HG02885 (cell line): ENCODE measurements around the gene ITK.
A peak's percentile ranks its signal among the peaks of the same experiment; 100 is the strongest.

Source experiments
- ATAC-seq: cut with Tn5 transposase; IDR thresholded peaks from one replicate; pipeline ENCODE4 v1.9.1; 2021; ENCODE audit warnings: mild to moderate bottlenecking; ENCODE audit not compliant: unreplicated experiment, poor library complexity

ITK gene

DNA sequence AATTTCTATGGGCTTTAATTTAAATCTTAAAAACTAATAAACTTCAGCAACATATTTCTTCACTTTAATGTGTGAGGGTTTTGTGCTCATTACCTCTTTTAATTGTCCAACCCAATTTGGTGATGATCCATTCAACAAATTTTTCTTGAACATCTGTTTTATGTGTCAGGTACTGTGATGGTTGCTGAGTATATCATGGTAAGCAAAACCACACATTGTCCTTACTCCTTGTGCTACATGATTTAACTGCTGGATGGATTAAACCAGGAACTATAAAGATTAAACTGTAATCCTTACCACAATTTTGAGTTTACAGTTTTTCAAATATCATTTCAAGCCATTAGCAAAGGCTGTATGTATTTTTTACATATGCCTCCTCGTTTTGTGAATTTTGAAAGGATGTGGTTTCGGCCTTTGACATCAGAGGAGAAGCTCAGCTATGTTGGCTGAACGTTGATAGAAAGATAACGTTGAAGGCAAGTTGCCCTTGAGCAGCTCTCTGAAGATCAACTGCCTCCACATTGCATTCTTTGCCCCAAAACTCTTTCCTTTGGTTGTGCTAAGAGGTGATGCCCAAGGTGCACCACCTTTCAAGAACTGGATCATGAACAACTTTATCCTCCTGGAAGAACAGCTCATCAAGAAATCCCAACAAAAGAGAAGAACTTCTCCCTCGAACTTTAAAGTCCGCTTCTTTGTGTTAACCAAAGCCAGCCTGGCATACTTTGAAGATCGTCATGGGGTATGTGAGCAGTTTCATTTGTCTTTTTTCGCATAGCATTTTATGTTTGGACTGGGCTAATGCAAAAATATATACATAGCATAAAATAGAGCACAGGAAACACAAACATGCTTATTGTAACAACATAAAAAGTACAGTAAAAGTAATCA is at the start of gene ITK:
ITK (plus strand) TSS at position 467 of the 891 bp plus-strand sequence; CDS start at position 605, 138 bp downstream.
- ATAC-seq = no peak

DNA sequence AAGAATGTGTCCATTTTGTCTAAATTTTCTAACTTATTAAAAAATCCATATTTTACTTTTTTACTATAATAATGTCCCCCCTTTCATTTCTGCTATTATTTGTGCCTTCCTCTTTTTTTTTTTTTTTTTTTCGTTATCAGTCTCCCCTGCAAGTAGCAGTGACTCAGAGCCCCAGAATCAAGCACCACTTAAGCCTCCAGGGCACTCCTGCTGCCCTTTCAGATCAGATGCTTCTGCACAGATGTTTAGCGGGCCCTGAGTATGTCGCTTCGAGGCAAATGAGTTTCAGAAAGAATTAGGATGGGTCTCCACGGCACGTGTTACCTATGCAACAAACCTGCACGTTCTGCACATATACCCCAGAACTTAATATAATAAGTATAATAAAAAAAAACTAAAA is 49.7 kb upstream of the ITK start:
- peak; percentile 40 for ATAC-seq

DNA sequence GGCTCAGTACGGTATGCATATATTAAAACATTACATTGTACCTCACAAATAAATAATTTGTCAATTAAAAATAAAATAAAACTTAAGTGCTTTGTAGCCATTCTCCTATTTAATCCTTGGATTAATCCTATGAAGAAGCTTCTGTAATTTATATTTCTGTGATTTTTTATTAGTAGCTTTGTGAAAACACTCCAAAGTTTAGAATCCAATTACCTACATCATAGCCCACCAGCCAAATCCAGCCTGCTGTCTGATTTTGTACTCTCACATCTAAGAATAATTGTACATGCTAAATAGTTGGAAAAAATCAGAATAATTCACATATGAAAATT is 48.4 kb upstream of the ITK start:
- no peak for ATAC-seq

DNA sequence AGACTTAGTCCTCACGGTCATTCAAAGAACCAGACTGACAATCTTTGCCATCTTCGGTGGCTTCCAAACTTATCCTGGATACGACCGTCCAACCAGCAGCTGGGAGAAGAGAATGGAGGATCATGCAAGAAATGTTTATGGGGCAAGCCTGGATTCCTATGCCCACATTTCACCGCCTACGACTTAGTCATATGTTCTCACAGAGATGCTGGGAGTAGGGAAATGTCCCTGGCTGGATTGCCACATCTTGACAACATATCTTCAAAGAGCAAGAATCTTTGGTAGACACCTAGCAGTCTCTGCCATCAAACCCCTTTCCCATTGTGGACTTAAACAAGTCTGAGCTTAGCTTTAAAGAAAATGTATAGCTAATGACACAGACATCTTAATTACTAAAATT is 42.9 kb upstream of the ITK start:
- ATAC-seq = no peak

DNA sequence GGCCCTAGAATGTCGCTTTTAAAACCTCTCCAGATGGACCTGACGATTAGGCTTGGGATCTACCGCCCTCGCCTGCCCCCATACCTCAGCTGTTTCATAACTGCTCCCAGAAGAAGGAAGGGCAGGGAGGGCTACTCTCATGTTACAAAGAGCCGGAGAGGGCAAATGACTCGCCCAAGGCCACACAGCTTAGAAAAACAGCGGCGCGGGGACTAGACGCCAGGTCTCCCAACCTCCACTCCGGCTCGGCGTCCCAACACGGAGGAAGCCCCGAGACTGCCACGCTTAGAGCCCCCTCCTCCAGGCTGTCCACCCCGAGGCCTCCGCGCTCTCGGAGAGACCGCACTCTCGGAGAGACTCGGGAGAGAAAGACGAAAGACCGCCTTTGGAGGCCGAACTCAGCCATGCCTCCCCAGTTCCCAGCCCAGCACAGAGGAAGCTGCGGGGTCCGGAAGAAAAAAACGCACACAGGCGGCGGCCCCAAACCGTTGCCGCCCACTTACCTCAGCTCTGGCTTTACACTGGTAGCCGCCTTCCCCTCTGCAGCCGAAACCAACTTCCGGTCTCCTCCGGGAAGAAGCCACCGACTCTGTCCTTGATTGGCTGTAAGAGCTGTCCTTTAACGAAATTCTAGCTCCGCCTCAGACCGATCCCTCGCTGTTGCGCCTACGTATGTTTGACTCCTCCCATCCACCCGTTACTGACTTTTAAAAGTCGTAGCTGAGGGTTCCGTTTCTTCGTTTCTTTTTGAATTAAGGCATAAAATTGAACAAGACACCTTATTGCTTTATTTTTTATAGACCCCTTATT is 38.1 kb upstream of the ITK start, which contains the start of gene MED7:
MED7 (minus strand) TSS at position 549 of the 810 bp plus-strand sequence. CDS start 3,434 bp downstream, outside the sequence.
- ATAC-seq = peak; percentile 100

DNA sequence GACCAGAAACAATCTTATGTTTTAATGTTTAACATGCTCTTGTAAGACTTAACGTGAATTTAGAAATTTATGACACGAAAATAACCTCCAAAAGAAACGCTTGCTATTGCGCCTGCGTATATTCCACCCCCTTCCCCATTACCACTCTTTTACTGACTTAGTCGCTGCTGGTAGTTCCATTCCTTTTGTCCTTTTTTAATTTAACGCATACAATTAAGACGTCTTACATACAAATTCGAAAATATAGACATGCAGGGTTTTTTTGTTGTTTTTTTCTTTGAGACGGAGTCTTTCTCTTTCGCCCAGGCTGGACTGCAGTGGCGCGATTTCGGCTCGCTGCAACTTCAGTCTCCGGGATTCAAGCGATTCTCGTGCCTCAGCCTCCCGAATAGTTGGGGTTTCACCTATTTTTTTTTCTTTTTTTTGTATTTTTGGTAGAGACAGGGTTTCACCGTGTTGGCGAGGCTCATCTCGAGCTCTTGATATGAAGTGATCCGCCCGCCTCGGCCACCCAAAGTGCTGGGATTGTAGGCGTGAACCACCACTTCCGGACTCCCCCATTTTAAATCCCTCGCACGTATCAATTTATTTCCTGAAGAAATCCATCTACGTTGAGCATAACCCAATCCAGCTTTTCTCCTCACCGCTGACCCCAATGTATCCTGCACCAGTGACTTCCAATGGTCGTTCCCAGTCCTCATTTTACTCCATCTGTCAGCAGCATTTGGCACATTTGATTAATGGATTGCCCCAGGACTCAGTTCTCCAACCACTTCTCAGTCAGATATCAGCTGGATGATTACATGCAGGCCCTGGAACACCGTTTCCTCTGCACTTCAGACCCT is 37.3 kb upstream of the ITK start:
- peak; percentile 35 for ATAC-seq

DNA sequence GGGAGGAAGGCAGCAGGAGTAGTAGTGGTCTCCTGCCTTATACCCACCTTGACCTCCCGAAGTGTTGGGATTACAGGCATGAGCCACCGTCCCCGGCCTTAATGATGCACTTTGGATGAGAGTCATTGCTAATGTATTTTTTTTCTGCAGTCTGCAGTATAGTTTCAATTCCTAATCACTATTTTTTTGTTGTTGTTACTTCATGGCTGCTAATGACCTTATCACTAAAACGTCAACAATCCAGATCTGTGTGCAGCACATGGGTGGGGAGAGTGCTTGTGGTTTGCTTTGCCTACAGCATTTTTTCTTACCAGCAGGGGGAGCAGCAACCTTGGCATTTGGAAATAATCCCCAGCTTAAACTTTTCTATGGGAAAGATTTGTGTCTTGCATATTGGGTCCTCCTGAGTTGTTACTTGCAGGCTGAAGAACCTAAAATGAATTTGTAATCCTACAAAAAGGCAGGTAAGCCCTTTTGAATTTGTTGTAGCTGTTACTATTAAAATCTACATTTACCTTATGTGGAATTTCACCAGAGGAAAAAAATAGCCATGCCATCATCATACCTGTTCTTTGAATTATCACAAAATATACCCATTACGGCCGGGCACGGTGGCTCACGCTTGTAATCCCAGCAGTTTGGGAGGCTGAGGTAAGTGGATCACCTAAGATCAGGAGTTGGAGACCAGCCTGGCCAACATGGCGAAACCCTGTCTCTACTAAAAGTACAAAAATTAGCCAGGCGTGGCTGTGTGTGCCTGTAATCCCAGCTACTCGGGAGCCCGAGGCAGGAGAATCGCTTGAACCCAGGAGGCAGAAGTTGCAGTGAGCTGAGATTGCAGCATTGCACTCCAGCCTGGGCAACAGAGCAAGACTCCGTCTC is 31.7 kb upstream of the ITK start:
- ATAC-seq = peak; percentile 65

DNA sequence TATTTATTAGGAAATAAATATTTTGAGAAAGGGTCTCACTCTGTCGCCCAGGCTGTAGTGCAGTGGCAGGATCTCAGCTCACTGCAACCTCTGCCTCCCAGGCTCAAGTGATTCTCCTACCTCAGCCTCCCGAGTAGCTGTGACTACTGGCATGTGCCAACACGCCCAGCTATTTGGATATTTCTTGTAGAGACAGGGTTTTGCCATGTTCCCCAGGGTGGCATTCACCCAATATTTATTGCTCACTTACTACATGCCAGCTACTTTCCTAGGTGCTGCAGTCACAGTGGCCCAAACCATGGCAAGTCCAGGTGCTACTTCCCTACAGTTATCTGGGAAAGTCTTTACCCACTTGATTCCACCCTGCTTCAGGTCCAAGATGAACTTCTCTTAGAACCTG is 29.6 kb upstream of the ITK start:
- ATAC-seq = no peak

DNA sequence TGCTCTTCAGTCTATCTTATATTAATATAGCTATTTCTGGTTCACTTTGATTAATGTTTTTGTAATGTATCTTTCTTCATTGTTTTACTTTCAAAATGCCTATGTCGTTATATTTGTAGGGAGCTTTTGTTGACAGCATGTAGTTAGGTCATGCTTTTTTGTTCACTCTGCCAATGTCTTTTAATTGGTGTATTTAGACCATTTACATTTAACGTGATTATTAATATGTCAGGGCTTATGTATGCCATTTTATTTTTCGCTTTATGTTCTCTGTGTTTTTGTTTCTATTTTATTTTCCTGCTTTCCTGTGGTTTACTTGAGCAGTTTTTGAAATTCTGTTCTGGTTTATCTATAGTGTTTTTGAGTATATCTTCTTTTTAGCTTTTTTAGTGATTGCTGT is 25.3 kb upstream of the ITK start:
- ATAC-seq = no peak

DNA sequence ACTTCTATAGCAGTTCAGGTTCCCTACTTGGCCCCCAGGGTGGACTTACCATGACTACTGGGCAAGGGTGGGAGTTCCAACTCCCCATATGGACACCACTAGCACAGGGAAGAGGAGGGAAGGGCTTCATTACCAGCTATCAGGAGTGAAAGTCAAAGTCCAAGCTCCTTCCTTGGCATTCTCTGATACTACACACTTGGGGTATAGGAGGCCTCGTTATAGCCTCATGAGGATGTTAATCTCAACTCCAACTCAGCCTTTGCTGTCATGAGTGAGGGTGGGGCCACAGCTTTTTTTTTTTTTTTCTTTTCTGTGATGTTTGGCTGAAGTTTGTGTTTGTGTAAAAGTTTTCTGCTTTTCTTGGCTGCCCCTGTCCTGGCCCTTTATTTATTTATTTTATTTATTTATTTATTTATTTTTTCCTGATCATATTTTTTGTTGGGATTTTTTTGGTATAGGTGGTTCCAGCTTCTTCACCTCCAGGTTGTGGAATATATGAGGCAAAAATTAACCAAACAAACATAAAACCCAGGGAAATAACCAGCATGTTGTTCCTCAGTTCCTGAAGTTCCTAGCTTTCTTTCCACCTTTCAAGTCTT is 23.2 kb upstream of the ITK start:
- ATAC-seq = no peak

DNA sequence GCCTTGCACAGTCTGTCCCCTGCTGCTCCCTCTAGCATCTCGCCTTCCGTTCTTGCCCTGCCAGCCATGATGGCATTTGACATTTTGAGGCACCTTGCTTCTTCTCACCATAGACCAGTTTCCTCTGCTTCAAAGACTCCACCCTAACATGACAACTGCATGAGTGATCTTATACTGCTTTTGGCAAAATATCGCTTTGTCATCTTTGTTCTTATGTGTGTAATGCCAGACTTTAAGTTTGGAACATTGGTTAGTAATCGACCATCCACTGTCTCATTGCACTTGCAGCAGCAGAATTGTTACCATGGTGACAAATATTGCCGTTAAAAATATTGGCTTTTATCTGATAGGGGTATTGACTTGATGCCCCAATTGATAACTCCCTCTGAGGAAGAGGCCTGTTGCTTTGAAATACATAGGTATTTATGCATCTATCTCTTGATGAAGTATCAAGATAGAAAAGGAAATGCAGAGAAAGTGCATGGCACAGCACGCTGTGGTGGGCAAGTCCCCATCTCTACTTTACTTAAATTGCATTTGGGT is 21.4 kb upstream of the ITK start:
- no peak for ATAC-seq

DNA sequence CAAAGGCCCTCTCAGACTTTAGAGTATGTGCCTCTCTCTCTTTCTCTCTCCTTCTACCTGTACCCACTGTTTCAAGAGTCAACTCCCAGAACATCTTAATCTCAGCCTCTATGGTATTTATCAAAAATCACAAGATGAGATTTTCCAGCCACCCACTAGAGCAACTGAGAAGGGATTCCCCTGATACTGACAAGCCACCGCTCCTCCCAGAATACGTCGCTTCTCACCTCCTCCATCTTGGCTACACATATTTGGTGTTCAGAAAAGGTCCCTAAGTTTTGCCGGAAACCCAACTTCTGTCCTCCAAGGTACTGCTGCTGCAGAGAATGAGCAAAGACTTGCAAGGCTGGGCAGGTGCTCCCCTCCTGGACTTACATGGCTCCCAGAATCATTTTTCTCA is 20.6 kb upstream of the ITK start:
- no peak for ATAC-seq

DNA sequence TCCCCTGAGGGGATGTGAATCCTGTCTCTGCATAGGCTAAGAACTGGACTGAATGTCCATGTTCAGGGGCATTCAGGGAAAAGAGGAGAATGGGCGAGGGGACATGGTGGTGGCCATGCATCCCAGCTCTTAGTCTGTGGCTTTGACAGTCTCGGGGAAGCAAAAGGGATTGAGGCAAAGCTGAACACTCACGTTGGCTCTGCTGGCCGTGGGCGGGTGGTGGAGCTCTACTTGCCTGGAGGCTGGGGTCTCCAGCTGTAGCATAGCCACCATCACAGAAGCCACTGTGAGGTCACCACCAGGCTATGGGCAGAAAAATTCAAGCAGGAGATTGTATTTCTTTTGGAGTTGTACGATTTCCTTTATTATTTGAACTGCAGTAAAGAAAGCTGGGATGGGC is 18.6 kb upstream of the ITK start:
- ATAC-seq = no peak

DNA sequence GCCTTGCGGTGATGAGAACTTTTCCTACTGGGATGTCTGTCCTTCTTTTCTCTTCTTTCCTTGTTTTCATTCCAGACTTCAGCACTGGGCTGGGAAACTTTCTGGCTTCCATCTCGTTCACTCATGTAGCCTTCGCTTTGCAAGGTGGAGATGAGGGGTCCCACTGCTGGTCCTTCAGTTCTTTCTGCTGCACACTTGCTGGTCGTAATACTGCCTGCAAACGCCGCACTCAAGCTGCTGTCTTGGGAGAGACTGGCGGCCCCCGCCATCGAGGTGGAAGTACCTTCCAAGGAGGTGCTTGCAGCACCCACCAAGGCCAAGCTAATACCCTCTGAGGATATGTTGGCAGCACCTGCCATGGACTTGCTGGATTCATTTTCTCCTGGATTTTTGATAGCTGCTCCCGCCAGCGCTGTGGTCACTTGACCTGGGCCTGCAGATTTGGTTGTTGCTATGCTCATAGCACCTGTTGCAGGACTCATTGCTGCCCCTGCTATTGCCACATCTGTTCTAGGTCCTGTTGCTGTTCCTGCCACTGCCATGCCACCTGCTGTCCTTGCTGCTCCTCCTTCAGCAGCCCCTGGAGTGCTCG is 17.6 kb upstream of the ITK start:
- no peak for ATAC-seq

DNA sequence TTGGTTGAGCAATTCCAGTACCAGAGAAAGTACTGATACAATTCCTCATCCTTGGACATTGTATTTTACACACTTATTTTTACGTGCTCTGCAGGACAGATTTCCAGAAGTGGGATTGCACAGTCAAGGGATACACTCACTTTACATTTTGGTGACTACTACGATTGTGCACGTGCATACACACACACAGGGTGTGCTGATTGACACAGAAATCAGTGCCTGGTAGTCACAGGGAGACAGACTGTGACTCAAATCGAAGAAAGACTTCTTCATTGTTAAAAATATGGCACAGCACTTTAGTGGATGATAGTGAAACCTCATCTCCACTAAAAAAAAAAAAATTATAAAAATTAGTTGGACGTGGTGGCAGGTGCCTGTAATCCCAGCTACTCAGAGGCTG is 16.1 kb upstream of the ITK start:
- ATAC-seq = no peak

DNA sequence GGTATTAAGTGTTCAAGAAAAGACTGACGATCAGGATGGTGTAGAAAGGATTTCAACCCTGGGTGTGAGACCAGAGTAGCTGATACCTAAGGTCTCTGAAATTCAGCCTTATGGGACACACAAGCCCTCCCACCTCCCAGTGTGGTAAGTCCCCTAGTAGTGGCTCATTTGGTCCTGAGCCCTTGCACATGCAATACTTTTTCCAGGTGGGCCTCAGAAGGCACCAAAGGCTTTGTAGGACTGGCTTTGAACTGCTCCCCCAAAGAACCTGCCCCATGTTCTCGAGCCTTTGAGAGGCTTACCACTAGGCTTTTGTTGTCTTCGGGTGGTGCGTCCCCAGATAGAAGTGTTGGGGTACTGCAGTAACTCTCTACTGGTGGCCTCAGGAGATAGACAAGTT is 15.4 kb upstream of the ITK start:
- ATAC-seq = no peak

DNA sequence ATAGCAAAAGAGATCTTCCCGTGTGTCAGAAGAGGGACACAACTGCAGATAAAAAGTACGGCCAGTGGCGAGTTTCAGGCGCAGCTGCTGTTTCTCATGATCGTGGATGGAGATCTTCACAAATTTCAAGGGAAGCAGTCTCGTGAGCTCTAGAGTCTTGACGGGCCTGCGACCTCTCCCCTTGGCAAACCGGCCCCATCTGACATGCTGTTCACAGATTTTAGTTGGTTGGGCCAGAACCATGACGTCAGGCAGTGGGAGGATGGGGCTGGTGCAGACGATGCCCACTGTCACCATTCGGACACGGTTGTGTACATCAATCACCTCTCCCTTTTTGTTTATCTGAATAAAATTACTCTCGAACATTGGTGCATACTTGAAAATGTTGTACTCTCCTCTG is 15.0 kb upstream of the ITK start:
- ATAC-seq = no peak
